ENCODE results near the gene BTBD6. TPM values are rescaled to one million over a fixed set of nuclear protein-coding genes. Genes with fewer than 3 reads are reported as not detected.

The BTBD6 gene
- total RNA-seq, 1 donor from 2014 or later, result 38.8 TPM

DNA sequence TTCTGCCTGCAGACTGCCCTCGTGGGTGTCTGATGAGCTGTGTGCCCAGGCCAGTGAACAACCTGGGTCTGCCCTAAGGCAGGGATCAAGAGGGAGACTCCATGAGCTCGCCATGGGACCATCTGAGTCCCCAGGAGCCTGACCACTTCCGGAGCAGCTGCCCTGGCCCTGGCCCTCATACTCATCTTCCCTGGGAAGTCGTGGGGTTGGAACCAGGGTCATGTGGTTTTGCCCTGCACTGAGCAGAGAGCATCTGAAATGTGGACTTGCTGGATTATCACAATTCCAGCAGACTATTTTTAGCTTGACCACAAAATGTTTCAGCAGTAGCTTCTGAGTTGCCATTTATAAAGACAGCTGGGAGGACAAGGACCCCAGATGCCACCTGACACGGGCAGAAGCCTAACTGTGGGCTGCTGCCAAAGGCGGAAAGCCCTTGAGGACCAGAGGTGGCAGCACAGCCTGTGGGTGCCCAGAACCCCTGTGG lies 6.7 kb downstream of the BTBD6 start:
- Mint-ChIP-seq H3K4me3 (no peak overlapping the region), H3K4me1 (ENCODE audit: unreplicated experiment) (peaks cover 8% of the 10 kb centered on the region), H3K36me3 (no peaks in the 10 kb centered on the region), H3K27ac (no peak overlapping the region), H3K27me3 (no peaks in the 10 kb centered on the region), H3K9me3 (no peaks in the 10 kb centered on the region)
- no peak for DNase-seq (ENCODE audit: extremely low spot score, unreplicated experiment)
- TF ChIP-seq, protein P1, sequence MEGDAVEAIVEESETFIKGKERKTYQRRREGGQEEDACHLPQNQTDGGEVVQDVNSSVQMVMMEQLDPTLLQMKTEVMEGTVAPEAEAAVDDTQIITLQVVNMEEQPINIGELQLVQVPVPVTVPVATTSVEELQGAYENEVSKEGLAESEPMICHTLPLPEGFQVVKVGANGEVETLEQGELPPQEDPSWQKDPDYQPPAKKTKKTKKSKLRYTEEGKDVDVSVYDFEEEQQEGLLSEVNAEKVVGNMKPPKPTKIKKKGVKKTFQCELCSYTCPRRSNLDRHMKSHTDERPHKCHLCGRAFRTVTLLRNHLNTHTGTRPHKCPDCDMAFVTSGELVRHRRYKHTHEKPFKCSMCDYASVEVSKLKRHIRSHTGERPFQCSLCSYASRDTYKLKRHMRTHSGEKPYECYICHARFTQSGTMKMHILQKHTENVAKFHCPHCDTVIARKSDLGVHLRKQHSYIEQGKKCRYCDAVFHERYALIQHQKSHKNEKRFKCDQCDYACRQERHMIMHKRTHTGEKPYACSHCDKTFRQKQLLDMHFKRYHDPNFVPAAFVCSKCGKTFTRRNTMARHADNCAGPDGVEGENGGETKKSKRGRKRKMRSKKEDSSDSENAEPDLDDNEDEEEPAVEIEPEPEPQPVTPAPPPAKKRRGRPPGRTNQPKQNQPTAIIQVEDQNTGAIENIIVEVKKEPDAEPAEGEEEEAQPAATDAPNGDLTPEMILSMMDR (conservative IDR thresholded peaks at IDR 0.05), result no peak

DNA sequence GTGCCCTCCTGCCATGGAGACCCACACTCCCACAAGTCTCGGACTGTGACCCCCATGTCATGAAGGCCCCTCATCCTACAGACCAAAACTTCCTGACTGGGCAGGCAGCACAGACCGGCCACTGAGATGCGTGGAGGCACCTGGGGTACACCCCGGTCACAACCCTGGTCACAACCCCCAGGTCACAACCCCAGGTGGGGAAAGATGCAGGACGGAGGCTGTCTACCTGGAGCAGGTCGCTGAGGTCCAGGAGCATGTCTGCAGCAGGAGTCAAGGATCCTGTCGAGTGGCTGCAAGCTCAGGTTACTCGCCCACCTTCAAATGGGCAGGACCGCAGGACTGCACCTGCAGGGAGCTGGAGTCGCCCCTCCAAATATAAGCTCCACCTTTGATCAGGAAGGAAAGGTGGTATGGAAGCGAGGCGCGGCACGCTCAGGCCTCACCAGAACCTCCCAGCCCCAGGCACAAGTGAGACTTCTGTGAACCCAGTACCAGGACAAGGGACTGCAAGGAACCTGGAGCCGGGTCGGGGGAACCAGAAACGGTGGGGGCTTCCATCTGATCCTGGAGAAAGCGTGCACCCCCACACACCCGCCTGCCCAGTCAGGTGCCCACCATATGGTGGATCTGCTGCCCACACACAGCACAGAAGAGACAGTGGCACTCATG lies 8.1 kb downstream of the BTBD6 start:
- TF ChIP-seq, protein P1 (conservative IDR thresholded peaks at IDR 0.05), result no peak
- no peak overlapping the region for H3K27ac Mint-ChIP-seq
- H3K9me3 Mint-ChIP-seq, result no peaks in the 10 kb centered on the region
- no peak overlapping the region for H3K4me3 Mint-ChIP-seq
- no peaks in the 10 kb centered on the region for H3K36me3 Mint-ChIP-seq
- H3K27me3 Mint-ChIP-seq, result no peaks in the 10 kb centered on the region
- no peak for DNase-seq (ENCODE audit: extremely low spot score, unreplicated experiment)
- no peaks in the 10 kb centered on the region for H3K4me1 Mint-ChIP-seq (ENCODE audit: unreplicated experiment)

DNA sequence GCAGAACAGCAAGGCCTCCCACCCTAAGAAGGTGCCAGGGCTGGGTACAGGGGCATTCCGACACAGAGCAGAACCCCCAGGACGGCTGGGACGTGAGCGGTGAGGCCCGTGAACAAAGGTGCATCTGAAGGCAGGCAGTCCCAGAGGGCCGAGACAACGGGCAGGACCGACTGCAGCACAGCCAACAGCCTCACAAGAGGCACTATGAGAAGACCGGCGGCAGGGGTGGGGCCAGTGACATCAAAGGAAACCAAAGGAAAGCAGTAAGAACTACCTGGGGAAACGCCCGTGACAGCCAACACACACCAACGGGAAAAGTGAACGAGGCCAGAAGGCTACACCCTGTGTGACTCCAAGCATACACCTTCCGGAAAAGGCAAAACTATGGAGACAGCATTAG lies 9.1 kb downstream of the BTBD6 start:
- H3K27ac Mint-ChIP-seq, result no peak overlapping the region
- no peak overlapping the region for H3K4me3 Mint-ChIP-seq
- no peaks in the 10 kb centered on the region for H3K27me3 Mint-ChIP-seq
- TF ChIP-seq, protein P1 (conservative IDR thresholded peaks at IDR 0.05), result no peak
- H3K4me1 Mint-ChIP-seq (ENCODE audit: unreplicated experiment), result no peaks in the 10 kb centered on the region
- no peaks in the 10 kb centered on the region for H3K36me3 Mint-ChIP-seq
- no peaks in the 10 kb centered on the region for H3K9me3 Mint-ChIP-seq
- no peak for DNase-seq (ENCODE audit: extremely low spot score, unreplicated experiment)

DNA sequence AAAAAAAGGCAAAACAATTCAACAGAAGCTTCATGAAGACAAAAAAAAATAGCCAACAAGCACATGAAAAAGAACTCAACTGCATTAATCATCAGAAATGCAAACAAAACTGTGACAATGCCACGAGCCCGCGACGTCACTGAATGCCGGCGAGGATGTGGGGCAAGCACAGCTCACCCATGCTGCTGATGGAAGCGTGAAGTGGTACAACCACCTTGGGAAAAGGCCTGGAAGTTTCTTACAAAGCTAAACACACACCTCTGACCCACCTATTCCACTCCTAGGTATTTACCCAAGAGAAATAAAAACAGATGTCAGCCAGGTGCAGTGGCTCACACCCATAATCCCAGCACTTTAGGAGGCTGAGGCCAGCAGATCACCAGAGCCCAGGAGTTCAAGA lies 10.5 kb downstream of the BTBD6 start:
- no peaks in the 10 kb centered on the region for H3K9me3 Mint-ChIP-seq
- no peaks in the 10 kb centered on the region for H3K4me1 Mint-ChIP-seq (ENCODE audit: unreplicated experiment)
- TF ChIP-seq, protein P1 (conservative IDR thresholded peaks at IDR 0.05), result no peak
- H3K36me3 Mint-ChIP-seq, result no peaks in the 10 kb centered on the region
- H3K27me3 Mint-ChIP-seq, result no peaks in the 10 kb centered on the region
- no peak for DNase-seq (ENCODE audit: extremely low spot score, unreplicated experiment)
- peak overlapping the region; percentile 66 for H3K27ac Mint-ChIP-seq
- H3K4me3 Mint-ChIP-seq, result no peak overlapping the region

DNA sequence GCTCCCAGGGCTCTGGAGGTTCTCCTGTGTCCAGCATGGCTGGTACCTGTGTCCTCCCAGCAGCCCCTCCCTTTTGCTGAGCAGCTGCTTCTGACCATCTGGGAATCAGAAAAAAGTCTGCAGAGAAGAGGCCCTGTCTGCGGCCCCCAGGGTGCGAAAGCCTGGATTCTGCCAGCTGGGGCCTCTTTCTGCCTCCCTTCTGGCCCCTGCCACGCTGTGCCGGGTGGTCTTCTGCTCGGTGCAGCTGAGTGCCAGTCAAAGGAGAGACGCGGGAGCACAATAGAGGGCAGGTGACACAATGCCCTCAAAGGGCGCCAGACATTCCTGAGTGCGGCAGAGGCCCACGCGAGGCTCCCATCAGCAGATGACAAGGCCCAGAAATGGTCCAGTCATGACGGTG lies 12.6 kb downstream of the BTBD6 start:
- no peak for DNase-seq (ENCODE audit: extremely low spot score, unreplicated experiment)
- H3K9me3 Mint-ChIP-seq, result no peaks in the 10 kb centered on the region
- no peaks in the 10 kb centered on the region for H3K27me3 Mint-ChIP-seq
- TF ChIP-seq, protein P1 (conservative IDR thresholded peaks at IDR 0.05), result no peak
- H3K4me3 Mint-ChIP-seq, result no peak overlapping the region
- H3K27ac Mint-ChIP-seq, result no peak overlapping the region
- H3K36me3 Mint-ChIP-seq, result peaks cover 3% of the 10 kb centered on the region
- no peaks in the 10 kb centered on the region for H3K4me1 Mint-ChIP-seq (ENCODE audit: unreplicated experiment)

All from type B pancreatic cell (in vitro differentiated cells).